Fibroblast of skin of right quadriceps (primary cell): ENCODE measurements around the gene RADIL.

Experiments used
- DNase-seq: peaks from one replicate; pipeline ENCODE4 v3.0.0-alpha.2; 2013

The RADIL gene

GRCh38 chr7:4774658-4775249, 108.8 kb downstream of the RADIL start:
- DNase-seq = peak; percentile 69

GRCh38 chr7:4774007-4774406, 109.5 kb downstream of the RADIL start:
- no peak for DNase-seq

- DNase-seq = no peak
Observed at GRCh38 chr7:4772306-4772705, 111.2 kb downstream of the RADIL start.

GRCh38 chr7:4771737-4772136, 111.8 kb downstream of the RADIL start:
- DNase-seq = no peak

GRCh38 chr7:4770886-4771285, 112.6 kb downstream of the RADIL start:
- no peak for DNase-seq

GRCh38 chr7:4769761-4770160, 113.8 kb downstream of the RADIL start:
- DNase-seq = no peak

GRCh38 chr7:4768597-4769569, 114.6 kb downstream of the RADIL start:
- no peak for DNase-seq

- no peak for DNase-seq
Observed at GRCh38 chr7:4766666-4767519, 116.6 kb downstream of the RADIL start.

- no peak for DNase-seq
Observed at GRCh38 chr7:4765776-4766490, 117.6 kb downstream of the RADIL start.

- DNase-seq = no peak
Observed at GRCh38 chr7:4764402-4765007, 119.0 kb downstream of the RADIL start.

- no peak for DNase-seq
Observed at GRCh38 chr7:4763794-4764185, 119.7 kb downstream of the RADIL start.

GRCh38 chr7:4763091-4763793, 120.3 kb downstream of the RADIL start:
- DNase-seq = no peak

- DNase-seq = no peak
Observed at GRCh38 chr7:4762121-4763055, 121.1 kb downstream of the RADIL start.

- no peak for DNase-seq
Observed at GRCh38 chr7:4760952-4761351, 122.6 kb downstream of the RADIL start.

GRCh38 chr7:4759211-4759610, 124.3 kb downstream of the RADIL start:
- DNase-seq = no peak

GRCh38 chr7:4758791-4759190, 124.7 kb downstream of the RADIL start:
- no peak for DNase-seq

GRCh38 chr7:4758111-4758510, 125.4 kb downstream of the RADIL start:
- DNase-seq = no peak

- no peak for DNase-seq
Observed at GRCh38 chr7:4755045-4755444, 128.5 kb downstream of the RADIL start.

GRCh38 chr7:4754433-4755010, 129.0 kb downstream of the RADIL start:
- no peak for DNase-seq
